GM13977 (cell line): ENCODE results near the gene WBP2.
"Not testable (repeated sequence)": the region's sequence is repeated elsewhere in the genome, so short reads cannot be mapped to it uniquely, and the experiment has no call there.

ENCODE experiments used
- DNase-seq: peaks from one replicate; pipeline ENCODE4 v3.0.0; 2012; ENCODE audit warnings: low spot score
- in situ Hi-C: fragments of 300-500 bp; cut with MboI; formaldehyde crosslinking; loops from one replicate; pipeline ENCODE4 v1.12.0; 2022; ENCODE audit warnings: low sequenced_read_pairs, low pct_unique_long_range_greater_than_20kb, mixed read lengths, inconsistent platforms; ENCODE audit not compliant: unreplicated experiment
- TF ChIP-seq, protein P1 (sequence below): IDR thresholded peaks from 2 replicates; pipeline ENCODE4 v1.5.1; 2012; ENCODE audit warnings: mild to moderate bottlenecking, control low read depth; ENCODE audit not compliant: insufficient read depth; ENCODE audit errors: extremely low read depth, missing control alignments

The WBP2 gene

DNA sequence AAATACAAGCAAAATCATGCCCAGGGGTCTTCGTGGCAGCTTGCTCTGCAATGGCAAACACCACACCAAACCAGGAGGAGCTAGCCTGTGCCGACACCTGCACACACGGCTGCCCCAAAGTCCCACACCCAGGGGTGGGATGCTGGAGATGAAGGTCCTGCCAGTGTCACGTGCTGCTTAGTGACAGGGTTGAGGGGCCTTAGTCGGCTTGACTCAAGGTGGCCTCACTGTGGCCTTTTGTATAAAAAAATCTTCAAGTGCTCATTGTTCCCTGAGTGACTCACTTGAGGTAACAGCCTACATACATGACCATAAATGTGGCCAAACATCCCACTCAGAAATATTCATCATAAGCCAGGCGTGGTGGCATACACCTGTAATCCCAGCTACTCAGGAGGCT, 34.3 kb upstream of the WBP2 start:
- in situ Hi-C loops: no loop called here
- DNase-seq: no peak

DNA sequence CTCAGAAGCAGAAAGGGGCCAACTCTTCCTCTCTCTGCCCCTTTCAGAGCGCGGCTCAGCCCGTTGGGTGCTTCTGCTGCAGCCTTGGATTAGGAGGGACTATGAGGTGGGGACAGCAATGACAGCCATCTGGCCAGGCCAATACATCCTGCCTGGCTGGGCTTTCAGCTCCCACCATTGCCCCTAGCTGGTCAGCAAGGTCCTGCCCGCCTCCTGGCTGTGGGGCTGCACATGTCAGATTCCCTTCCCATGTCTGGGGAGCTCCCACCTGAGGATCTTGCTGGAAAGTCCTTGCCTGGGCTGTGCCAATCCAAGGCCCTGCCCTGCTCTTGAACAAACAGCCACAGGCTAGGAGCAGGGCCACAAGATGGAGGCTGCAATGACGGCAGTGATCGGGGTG, 33.3 kb upstream of the WBP2 start:
- DNase-seq: no peak
- TF ChIP-seq, protein P1, sequence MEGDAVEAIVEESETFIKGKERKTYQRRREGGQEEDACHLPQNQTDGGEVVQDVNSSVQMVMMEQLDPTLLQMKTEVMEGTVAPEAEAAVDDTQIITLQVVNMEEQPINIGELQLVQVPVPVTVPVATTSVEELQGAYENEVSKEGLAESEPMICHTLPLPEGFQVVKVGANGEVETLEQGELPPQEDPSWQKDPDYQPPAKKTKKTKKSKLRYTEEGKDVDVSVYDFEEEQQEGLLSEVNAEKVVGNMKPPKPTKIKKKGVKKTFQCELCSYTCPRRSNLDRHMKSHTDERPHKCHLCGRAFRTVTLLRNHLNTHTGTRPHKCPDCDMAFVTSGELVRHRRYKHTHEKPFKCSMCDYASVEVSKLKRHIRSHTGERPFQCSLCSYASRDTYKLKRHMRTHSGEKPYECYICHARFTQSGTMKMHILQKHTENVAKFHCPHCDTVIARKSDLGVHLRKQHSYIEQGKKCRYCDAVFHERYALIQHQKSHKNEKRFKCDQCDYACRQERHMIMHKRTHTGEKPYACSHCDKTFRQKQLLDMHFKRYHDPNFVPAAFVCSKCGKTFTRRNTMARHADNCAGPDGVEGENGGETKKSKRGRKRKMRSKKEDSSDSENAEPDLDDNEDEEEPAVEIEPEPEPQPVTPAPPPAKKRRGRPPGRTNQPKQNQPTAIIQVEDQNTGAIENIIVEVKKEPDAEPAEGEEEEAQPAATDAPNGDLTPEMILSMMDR: no peak
- in situ Hi-C loops: no loop called here

More for the DNA sequence above, 34.3 kb upstream of the WBP2 start:
- TF ChIP-seq, protein P1: no peak

DNA sequence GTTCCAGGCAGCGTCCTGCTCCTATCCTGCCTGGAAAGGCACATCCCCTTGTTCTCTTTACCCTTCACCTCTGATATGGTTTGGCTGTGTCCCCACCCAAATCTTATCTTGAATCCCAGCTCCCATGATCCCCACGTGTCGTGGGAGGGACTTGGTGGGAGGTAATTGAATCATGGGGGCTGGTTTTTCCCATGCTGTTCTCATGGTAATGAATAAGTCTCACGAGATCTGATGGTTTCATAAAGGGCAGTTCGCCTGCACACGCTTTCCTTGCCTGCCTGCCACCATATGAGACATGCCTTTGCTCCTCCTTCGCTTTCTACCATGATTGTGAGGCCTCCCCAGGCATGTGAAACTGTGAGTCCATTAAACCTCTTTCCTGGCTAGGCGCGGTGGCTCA, 30.7 kb upstream of the WBP2 start:
- in situ Hi-C loops, DNase-seq: not testable (repeated sequence)

DNA sequence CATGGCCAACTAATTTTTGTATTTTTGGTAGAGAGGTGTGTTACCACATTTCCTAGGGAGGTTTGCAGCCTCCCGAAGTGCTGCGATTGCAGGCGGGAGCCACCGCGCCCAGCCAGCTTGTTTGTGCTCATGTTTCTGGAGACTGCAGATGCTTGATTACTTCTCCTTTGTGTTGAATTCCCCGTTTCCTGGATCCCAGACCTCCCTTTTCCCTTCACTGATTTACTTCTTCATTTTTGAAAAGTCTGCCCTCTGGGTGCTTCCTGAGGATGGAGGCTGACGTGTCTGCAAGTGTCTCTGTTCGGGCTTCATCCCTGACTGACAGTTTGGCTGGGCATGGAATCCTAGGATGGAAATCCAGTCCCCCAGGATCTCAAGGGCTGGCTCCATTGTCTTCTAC, 30.3 kb upstream of the WBP2 start:
- in situ Hi-C loops: no loop called here
- TF ChIP-seq, protein P1: no peak
- DNase-seq: no peak

DNA sequence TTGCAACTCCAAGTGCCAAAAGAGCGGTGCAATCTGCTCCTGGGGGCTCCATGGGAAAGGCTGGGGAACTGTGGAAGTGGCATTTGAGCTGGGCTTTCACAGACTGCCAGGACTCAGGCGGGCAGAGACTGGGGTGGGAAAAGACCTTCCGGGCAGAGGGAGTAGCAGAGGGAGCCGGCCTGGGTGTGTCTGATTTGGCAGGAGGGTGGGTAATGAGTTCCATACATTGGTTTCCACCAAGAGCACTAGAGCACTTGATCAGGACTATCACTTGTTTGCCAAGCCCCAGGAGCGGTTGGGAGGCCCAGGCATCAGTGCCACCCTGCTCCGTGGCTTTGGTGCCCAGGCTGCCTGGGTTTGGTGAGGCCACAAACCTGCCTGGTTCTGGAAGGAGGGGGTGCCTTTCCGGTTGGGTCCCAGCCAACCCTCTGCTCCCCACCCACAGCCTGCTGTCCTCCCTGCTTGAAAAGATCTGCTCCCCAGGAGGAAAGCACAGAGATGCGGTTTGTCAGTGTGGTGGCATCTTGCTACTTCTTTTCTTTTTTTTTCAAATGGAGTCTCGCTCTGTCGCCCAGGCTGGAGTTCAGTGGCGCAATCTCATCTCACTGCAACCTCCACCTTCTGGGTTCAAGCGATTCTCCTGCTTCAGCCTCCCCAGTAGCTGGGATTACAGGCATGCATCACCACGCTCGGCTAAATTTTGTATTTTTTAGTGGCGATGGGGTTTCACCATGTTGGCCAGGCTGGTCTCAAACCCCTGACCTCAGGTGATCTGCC, 26.7 kb upstream of the WBP2 start:
- TF ChIP-seq, protein P1: no peak
- no peak for DNase-seq
- in situ Hi-C loops: no loop called here

DNA sequence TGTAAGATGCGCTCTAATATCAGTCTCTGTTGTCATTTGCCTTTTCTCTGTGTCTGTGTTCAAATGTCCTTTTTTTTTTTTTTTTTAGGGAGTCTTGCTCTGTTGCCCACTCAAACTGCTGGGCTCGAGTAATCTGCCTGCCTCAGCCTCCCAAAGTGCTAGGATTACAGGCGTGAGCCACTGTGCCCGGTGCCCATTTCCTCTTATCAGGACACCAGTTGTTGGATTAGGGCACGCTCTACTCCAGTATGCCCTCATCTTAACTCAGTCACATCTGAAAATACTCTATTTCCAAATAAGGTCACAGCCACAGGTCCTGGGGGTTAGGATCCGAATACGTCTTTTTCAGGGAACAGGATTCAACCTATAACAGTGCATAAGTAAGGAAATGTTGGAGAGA, 25.1 kb upstream of the WBP2 start:
- DNase-seq: no peak
- TF ChIP-seq, protein P1: no peak
- in situ Hi-C loops: no loop called here

DNA sequence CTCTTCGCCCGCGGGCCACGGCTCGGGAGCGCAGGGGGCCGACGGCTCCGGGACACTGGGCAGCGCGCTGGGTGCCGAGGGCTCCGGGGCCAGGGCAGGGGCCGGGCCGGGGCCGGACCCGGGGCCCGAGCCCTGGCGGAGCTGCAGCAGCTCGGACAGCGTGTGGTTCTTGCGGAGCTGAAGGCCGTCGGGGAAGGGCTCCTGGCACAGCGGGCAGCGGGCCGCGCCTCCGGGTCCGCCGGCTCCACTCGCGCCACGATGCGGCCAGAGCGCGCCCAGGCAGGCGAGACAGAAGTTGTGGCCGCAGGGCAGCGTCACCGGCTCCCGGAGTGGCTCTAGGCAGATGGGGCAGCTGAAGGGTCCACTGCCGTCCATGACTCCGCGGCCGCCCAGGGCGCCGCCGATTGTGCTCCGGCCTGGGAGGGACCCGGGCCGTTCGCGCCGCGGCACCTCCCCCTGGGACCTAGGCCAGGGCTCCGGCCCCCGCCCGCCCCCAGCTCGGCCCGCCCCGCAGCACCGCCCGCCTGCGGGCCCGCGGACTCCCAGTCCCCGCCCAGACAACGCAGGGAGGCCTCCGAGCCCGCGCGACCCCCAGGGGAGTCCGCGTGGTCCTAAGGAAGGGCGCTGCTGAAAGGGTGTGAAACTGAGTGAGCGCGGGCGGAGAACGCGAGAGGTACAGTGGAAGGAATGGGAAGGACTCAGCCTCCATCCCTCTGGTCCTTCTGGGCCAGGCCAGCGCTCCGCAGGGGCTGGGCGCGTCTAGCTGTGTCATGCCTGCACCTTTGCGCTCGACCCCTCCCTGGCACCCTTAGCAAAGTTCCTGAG, 23.3 kb upstream of the WBP2 start, which contains the start of gene TRIM47:
Gene TRIM47, minus strand, starts transcription at position 408 of the 825 bp plus-strand sequence. Its CDS starts 33 bp downstream, at position 375.
- no peak for DNase-seq
- TF ChIP-seq, protein P1: peak; percentile 8
- in situ Hi-C loops: no loop called here
